Anterior cingulate cortex (tissue), 58 donors: Measurements from ENCODE around the gene BSND.

ENCODE experiments used
- DNase-seq, 58 donors: peaks; one replicate each; lab custom pipeline; 2025; lab: John Stamatoyannopoulos, UW

Gene BSND

GRCh38 chr1:54989968-54990810 is 8.5 kb upstream of the BSND start:
- no peak for DNase-seq

- no peak for DNase-seq
These were observed 7.8 kb upstream of the BSND start for GRCh38 chr1:54990916-54991315.

GRCh38 chr1:54991939-54992338 is 6.8 kb upstream of the BSND start:
- DNase-seq, result no peak

GRCh38 chr1:54993140-54993539 is 5.6 kb upstream of the BSND start:
- DNase-seq, result no peak

GRCh38 chr1:54994355-54994990 is 4.3 kb upstream of the BSND start:
- DNase-seq, result no peak

GRCh38 chr1:54995013-54995760 is 3.5 kb upstream of the BSND start:
- DNase-seq, result no peak

GRCh38 chr1:54995835-54996234 is 2.9 kb upstream of the BSND start:
- DNase-seq, result no peak

GRCh38 chr1:54996359-54996868 is 2.3 kb upstream of the BSND start:
- peak in 43 of 58 donors; percentile 2 to 69 (median 20) for DNase-seq

GRCh38 chr1:54996869-54997710 is 1.6 kb upstream of the BSND start:
- no peak for DNase-seq

- DNase-seq, result no peak
These were observed 1.1 kb upstream of the BSND start for GRCh38 chr1:54997711-54997986.

GRCh38 chr1:54998100-54998499 is 633 bp upstream of the BSND start:
- no peak for DNase-seq

- DNase-seq, result no peak
These were observed 1.7 kb downstream of the BSND start for GRCh38 chr1:55000110-55001085.

- DNase-seq, result no peak
These were observed 2.6 kb downstream of the BSND start for GRCh38 chr1:55001311-55001710.

- DNase-seq, result no peak
These were observed 4.0 kb downstream of the BSND start for GRCh38 chr1:55002686-55003085.

GRCh38 chr1:55005351-55006140 is 6.8 kb downstream of the BSND start:
- no peak for DNase-seq

GRCh38 chr1:55006931-55007330 is 8.2 kb downstream of the BSND start:
- DNase-seq, result no peak

GRCh38 chr1:55007625-55008024 is 8.9 kb downstream of the BSND start:
- DNase-seq, result no peak

GRCh38 chr1:55010194-55010886 is 11.6 kb downstream of the BSND start:
- DNase-seq, result no peak
